ENCODE measurements around the gene HTR2B. TPM values are rescaled to one million over a fixed set of nuclear protein-coding genes. Genes with fewer than 3 reads are reported as not detected.
"Not testable (repeated sequence)": the region's sequence is repeated elsewhere in the genome, so short reads cannot be mapped to it uniquely, and the experiment has no call there.

The HTR2B gene
- polyA plus RNA-seq (2013, experiment 1 of 2; ENCODE audit: insufficient read length), result 0.13 TPM
- polyA plus RNA-seq (2013, experiment 2 of 2; ENCODE audit: insufficient read length), result 0.20 TPM

DNA sequence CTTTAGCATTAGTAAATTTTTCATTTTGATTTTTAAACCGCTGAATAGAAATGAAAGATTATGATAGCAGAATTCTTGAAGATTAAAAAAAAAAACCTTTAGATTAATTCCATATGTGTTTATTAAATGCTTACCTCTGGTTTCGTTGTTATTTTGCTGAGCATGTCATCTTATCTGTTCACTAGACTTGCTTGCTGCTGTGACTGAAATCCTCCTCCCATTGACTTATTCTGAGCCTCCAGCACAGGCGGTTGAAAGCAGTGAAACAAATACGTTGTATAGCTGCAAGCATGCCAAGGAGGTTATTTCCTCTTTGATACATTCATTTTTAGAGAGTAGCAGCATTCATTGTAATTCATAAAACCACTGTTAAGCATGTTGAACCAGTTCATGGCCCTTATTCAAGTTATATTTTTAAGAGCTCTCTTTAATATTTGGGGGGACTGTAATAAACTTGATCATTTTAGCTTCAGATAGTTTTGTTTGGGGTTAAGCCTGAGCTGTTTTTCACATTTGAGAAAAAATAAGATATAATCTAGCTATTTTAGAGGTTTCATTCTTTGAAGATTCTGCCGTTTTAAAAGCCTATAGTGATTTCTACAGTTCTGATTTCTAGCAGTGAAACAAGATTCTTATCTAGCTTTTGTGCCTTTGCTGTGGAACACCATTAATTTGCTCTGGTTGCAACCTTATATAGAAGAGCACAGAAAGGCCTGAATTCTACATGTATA lies at the start of gene HTR2B:
Gene HTR2B, minus strand, starts transcription at position 205 of the 731 bp plus-strand sequence. CDS start 1,278 bp downstream, outside the sequence.
- peak; percentile 13 for DNase-seq

DNA sequence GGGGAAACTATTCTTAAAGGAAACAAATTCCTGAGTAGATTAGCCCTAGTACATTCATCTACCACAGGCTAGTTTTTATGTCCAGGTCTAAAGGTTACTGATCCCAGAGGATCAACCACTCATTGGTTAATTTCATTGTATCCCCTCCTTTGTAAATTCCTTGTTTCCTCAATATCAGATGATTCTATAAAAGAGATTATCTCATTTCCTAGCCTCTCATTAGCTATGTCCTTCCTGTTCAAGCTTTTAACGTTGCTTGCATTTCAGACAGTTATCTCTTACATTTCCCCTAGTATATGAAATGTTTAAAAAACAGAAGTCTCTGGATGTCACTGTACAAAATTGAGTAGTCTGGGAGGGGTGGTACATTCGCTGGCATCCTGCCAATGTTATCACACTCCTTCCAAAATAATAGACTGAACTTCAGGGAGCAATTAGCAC lies 49.4 kb upstream of the HTR2B start:
- no peak for DNase-seq

DNA sequence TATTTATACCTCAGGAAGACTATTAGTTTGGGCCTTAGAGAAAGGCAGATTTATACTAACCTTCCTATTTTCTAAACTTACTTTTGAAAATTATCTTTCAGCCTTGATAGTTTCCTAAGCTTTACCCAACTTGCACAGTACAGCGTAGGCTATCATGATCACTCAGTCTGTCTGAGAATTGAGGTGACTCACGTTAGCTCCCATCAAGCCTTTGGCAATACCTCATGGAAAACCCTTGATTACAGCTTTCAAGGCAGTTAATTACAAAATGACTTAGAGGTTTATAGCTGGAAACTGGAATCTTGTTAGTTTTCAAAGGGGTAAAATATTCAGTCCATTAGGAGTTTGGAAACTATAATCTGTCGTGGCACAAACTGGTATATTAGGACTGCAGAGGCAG lies 47.2 kb upstream of the HTR2B start:
- no peak for DNase-seq

GRCh38 chr2:231170055-231170454 lies 45.2 kb upstream of the HTR2B start:
- DNase-seq, result peak; percentile 50

- no peak for DNase-seq
Observed at GRCh38 chr2:231169488-231169887, 44.6 kb upstream of the HTR2B start.

DNA sequence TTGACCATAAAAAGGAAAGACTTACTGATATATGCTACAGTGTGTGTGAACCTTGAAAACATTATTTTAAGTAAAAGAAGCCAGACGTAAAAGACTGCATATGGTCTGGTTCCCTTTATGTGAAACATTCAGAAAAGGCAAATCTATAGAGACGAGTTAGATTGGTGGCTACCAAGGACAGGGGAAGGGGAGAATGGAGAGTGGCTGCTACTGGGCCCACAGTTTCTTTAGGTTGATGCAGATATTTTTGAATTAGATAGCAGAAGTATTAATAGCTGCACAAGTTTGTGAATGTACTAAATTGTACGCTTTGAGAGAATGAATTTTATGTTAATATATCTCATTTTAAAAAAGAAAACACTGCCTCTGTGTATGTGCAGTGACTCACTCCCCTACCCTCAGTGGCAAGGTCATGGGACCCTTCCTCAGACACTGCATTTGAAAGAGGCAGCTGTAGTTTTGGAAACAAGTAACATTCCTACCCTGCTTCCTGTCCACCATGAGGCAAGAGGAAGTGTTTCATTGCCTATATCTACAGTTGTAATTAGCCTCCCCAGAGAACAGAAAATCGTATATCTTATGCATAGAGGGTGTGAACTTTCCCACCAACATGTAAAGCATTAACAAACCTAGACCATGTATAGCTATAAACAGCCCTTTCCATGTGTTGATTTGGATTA lies 43.8 kb upstream of the HTR2B start:
- DNase-seq, result no peak

DNA sequence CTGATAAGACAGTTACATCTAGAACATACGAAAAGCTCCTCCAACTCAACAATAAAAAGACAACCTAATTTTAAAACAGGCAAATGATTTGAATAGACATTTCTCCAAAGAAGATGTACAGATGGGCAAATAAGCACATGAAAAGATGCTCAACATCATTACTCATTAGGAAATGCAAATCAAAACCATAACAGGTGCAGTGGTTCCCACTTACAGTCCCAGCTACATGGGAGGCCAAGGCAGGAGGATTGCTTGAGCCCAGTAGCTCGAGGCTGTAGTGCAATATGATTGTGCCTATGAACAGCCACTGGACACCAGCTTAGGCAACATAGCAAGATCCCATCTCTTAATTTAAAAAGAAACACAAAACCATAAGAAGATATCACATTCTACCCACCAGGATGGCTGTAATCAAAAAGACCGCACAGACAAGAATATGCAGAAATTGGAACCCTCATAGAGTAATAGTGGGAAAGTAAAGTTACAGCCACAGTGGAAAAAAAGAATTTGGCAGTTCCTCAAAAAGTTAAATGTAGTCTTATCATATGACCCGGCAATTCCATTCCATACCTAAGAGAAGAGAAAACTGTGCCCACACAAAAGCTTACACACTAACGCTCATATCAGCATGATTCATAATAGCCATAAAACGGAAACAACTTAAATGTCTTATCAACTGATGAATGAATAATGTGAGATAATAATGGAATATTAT lies 43.1 kb upstream of the HTR2B start:
- DNase-seq, result no peak

DNA sequence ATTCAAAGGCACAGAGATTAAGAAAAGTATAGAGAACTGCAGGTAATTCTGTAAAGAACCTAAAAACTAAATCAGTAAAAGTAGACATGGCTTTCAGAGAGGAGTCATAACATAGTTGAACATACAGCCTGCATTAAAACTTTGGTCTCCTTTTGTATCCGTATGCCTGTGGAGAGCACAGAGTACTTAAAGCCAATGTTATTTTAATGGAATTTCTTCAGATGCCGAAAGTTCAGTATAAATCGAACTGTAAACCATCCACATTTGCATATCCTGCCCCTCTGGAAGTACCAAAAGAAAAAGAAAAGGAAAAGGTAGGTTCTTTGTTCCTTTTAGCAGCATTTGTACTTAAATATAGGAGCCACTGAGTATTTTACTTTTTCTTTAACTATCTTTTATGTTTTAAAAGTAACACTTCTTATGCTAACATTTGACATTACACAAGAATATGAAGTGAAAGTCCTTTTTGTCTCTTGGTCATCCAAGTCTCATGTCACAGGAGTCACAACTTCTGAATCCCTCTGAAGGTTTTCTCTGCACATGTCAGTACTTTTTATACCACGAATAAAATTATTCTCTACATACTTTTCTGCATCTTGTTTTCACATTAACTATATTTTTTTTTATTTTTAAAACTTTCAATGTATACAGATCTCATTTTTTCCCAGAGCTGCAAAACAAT lies 38.7 kb upstream of the HTR2B start:
- no peak for DNase-seq

DNA sequence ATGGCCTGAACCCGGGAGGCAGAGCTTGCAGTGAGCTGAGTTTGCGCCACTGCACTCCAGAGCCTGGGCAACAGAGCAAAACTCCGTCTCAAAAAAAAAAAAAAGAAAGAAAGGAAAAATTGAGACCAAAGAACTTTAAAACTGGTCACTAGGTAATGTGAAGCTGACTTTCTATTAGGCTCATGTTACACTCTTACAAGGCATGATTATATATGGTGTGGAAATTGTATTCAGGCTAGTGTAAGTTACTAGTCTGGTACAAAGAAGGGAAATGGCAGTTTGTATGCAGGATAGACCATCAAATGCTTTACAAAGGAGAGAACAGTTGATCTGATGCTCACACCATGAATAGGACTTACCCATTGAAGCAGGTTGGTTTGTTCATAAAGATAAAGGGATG lies 38.2 kb upstream of the HTR2B start:
- no peak for DNase-seq

- DNase-seq, result peak; percentile 98
Observed at GRCh38 chr2:231161877-231162329, 37.1 kb upstream of the HTR2B start.

- DNase-seq, result no peak
Observed at GRCh38 chr2:231161252-231161839, 36.5 kb upstream of the HTR2B start.

- DNase-seq, result peak; percentile 47
Observed at GRCh38 chr2:231160701-231161100, 35.9 kb upstream of the HTR2B start.

DNA sequence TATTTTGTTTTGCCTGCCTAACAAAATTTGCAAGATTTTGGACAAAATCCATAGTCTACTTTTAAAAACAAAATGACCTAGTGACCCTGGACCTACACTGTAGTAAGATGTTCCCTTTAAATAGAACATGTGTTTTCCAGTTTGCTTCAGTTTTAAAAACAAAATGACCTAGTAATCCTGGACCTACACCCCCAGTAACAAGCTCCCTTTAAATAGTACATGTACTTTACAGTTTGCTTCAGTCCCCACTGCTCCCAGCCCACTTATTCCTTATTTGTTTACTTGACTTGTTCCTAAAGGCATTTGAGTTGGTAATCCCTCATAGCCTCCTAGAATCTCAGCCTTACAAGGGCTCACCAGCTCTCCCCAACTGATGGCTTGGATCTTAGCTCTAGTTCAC lies 34.5 kb upstream of the HTR2B start:
- no peak for DNase-seq

DNA sequence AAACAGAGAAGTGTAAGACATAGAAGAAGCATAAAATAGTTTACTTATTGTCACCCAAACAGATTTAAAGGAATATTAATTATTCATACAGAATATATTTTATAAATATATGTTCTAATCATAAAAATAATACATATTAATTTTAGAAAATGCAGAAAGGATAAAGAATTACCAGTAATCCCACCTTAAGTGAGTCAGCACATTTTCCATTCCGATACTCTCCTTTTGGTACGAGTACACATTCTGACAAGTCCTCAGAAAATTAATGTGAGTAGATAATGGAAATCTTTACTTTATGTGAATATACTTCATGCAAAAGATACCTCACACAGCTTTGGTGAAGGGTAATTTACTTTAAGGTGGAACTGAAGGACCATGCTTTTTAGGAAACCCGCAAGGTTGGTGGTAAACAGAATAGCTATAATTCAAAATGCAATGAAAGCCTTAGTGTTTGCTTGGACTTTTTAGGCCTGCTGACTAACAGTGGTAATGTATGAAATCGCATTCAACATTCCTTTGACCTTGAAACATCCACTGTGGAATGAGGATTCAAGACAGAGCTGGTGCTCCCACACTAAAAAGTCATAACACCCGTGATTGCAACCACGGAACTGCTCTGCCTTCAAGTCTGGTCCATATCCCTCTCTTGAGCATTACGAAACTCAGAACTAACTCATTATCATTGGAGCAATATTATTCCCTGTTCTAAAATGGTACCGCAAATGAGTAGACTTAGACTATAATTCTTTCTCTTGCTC lies 28.1 kb upstream of the HTR2B start:
- DNase-seq, result peak; percentile 86

DNA sequence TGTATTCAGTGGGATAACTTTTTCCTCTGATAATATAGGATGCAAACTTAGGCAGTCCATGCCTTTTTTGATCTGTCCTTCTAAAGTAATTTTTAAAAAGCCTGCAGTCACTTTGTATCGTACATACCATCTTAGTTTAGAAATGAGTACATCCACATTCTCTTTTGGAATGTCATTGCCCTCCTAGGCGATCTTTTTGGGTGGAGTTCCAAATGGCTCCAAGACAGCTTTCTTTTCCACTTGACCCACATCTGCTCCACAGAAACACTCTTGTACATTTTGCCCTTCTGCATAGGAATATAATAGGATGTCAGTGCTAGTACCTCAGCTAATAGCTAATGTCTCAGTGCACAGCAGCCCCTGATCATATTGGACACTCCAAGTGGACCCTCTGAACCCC lies 21.8 kb upstream of the HTR2B start:
- no peak for DNase-seq

GRCh38 chr2:231144896-231145295 lies 20.1 kb upstream of the HTR2B start:
- DNase-seq, result no peak

DNA sequence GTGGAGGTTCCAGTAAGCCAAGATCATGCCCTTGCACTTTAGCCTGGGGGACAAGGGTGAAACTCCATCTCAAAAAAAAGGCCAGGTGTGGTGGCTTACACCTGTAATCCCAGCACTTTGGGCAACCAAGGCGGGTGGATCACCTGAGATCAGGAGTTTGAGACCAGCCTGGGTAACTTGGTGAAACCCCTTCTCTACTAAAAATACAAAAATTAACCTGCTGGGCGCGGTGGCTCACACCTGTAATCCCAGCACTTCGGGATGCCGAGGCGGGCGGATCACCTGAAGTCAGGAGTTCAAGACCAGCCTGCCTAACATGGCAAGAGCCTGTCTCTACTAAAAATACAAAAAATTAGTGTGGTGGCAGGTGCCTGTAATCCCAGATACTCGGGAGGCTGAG lies 16.0 kb upstream of the HTR2B start:
- DNase-seq, result not testable (repeated sequence)

DNA sequence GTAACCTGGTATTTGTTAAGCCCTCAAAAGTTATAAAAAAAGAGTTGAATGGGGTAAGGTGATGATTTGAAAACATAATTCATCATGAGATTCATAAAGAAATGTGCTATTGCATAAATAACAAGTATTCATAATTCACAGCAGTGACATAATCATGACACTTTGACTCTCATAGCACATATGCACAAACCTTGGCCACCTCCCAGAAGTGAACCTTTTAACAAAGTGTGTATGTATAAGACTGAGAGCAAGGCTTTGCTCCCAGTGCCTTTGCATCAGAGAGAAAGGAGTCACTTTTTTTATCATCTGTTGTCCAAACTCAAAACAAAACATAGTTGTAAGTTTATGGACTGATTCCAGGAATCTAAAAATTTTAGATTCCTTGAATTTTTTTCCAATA lies 15.0 kb upstream of the HTR2B start:
- no peak for DNase-seq

DNA sequence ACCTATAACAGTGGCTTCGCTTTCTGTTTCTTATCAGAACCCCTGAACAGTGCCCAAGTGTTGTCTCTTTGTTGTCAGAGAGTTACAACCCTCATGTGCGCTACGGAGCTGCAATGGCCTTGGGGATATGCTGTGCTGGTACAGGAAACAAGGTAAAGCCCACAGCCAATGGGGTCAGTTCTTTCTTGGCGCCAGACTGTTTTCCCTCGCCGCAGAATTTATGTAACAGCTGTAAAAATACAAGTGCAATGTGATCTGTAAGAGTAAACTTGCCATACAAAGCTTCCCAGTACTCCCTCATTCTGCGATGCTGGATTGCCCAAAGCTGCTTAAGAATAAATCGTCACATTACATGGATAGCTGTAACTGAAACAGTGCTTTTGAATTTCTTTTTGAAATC lies 13.9 kb upstream of the HTR2B start:
- no peak for DNase-seq

DNA sequence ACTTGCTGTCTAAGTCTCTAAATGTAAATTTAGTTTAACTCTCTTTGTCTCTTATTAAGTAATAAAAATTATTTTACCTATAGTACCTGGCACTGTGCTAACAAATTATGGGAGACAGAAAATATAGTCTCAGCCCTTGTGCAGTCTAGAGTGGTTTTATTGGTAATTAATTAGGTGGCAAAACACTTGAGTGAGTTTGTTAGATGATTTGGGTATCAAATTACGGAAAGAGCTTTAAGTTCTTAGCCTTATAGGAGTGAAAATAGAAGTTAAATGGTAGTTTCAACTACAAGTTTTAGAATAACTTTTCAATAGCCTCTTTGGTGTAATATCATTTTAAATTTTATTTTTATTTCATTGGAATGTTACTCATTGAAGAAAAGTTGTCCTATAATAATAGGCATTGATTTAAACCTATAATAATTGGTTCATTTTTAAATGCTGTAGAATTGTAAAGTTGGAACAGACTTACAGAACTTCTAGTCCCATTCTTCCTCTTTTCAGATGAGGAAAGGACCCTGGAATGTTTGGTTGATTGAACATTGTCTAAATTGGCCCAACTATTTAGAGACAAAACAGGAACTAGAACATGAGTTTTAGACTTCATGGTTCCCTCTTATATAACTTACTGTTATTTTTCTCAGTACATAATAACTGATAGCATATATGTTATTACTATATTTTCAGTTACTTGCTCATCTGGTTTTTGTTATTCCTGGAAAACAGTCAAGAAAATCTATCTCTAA lies 10.2 kb upstream of the HTR2B start:
- no peak for DNase-seq
